ENCODE results near the gene CD48.

CD48 gene

GRCh38 chr1:160711602-160712311, at the start of gene CD48:
CD48 (minus strand) TSS chr1:160711822; CDS start chr1:160711763, 59 bp downstream.
- DNase-seq (ENCODE audit: low read depth): no peak

GRCh38 chr1:160761046-160761445, 49.4 kb upstream of the CD48 start:
- no peak for DNase-seq (ENCODE audit: low read depth)

GRCh38 chr1:160759740-160760139, 48.1 kb upstream of the CD48 start:
- DNase-seq (ENCODE audit: low read depth): no peak

- DNase-seq (ENCODE audit: low read depth): no peak
Observed at GRCh38 chr1:160758521-160758920, 46.9 kb upstream of the CD48 start.

GRCh38 chr1:160756849-160757201, 45.2 kb upstream of the CD48 start:
- no peak for DNase-seq (ENCODE audit: low read depth)

- DNase-seq (ENCODE audit: low read depth): no peak
Observed at GRCh38 chr1:160755911-160756848, 44.6 kb upstream of the CD48 start.

GRCh38 chr1:160755461-160755860, 43.8 kb upstream of the CD48 start:
- DNase-seq (ENCODE audit: low read depth): no peak

GRCh38 chr1:160753594-160753993, 42.0 kb upstream of the CD48 start:
- no peak for DNase-seq (ENCODE audit: low read depth)

GRCh38 chr1:160752924-160753323, 41.3 kb upstream of the CD48 start:
- no peak for DNase-seq (ENCODE audit: low read depth)

GRCh38 chr1:160752406-160752805, 40.8 kb upstream of the CD48 start:
- no peak for DNase-seq (ENCODE audit: low read depth)

- no peak for DNase-seq (ENCODE audit: low read depth)
Observed at GRCh38 chr1:160750608-160751007, 39.0 kb upstream of the CD48 start.

GRCh38 chr1:160748878-160749269, 37.3 kb upstream of the CD48 start:
- DNase-seq (ENCODE audit: low read depth): no peak

- DNase-seq (ENCODE audit: low read depth): no peak
Observed at GRCh38 chr1:160748181-160748877, 36.7 kb upstream of the CD48 start.

GRCh38 chr1:160747717-160748116, 36.1 kb upstream of the CD48 start:
- DNase-seq (ENCODE audit: low read depth): no peak

GRCh38 chr1:160746836-160747500, 35.3 kb upstream of the CD48 start:
- DNase-seq (ENCODE audit: low read depth): no peak

- DNase-seq (ENCODE audit: low read depth): no peak
Observed at GRCh38 chr1:160745551-160745950, 33.9 kb upstream of the CD48 start.

- no peak for DNase-seq (ENCODE audit: low read depth)
Observed at GRCh38 chr1:160744852-160745520, 33.4 kb upstream of the CD48 start.

GRCh38 chr1:160744199-160744851, 32.7 kb upstream of the CD48 start:
- no peak for DNase-seq (ENCODE audit: low read depth)

GRCh38 chr1:160743266-160743665, 31.6 kb upstream of the CD48 start:
- DNase-seq (ENCODE audit: low read depth): no peak

GRCh38 chr1:160742428-160743127, 31.0 kb upstream of the CD48 start:
- no peak for DNase-seq (ENCODE audit: low read depth)

Data from stimulated activated CD8-positive, alpha-beta memory T cell treated with anti-CD3 and anti-CD28 coated beads, Interleukin-15, amount 100 ng/mL, for 24 hours (primary cell).